HepG2 (cell line): ENCODE data around the gene SOST. TPM values are rescaled to one million over a fixed set of nuclear protein-coding genes. Genes with fewer than 3 reads are reported as not detected.

ENCODE experiments used
- ATAC-seq: fragments of 200-7000 bp; cut with Tn5 transposase; 3 replicates; pipeline ENCODE4 v1.9.1; 2020; ENCODE audit warnings: mild to moderate bottlenecking, moderate library complexity
- BruUV-seq: library from RNA; stranded (reverse); fragments of 400-500 nt; replicated peaks from 2 replicates; lab custom pipeline; 2021; lab: Mats Ljungman, UMichigan
- CTCF ChIA-PET: fragments of 300-600 bp; formaldehyde crosslinking; extraction: SDS; loops from one replicate; lab custom pipeline; 2021; ENCODE audit warnings: low total read pairs, inconsistent platforms, low intra/inter-chr PET ratio; lab: Yijun Ruan, JAX
- POLR2A ChIA-PET: fragments of 350-600 bp; sonication (Branson Sonifier 250); formaldehyde crosslinking; loops from one replicate; lab custom pipeline; 2020; ENCODE audit warnings: antibody characterized with exemption, inconsistent platforms; lab: Yijun Ruan, JAX
- DNase-seq: peaks from one replicate; pipeline ENCODE4 v3.0.0-alpha.2; 2015; ENCODE audit warnings: low spot score
- FAIRE-seq: peaks from 3 replicates; lab custom pipeline; 2011; peaks lifted over from hg19 to GRCh38; lab: Jason Lieb, UNC
- H2AFZ ChIP-seq: one replicate; pipeline ENCODE4 v1.6.1; 2011; ENCODE audit warnings: low read length, inconsistent platforms
- H3K27ac ChIP-seq: fragments of 300-600 bp; 3 replicates; pipeline ENCODE4 v1.8.0; 2011; ENCODE audit warnings: mixed run types, mild to moderate bottlenecking, mixed read lengths, low read length, inconsistent platforms; ENCODE audit not compliant: insufficient read depth; ENCODE audit errors: extremely low read length
- H3K27me3 ChIP-seq, 2 experiments: fragments of 200-600 bp in 1 of 2; 2 replicates in 1 of 2; 3 replicates in 1 of 2; pipeline versions ENCODE4 v1.6.0 to v1.8.0; 2011; ENCODE audit warnings: low read length in 2 of 2, mild to moderate bottlenecking in 2 of 2, moderate library complexity in 2 of 2, inconsistent platforms in 1 of 2; ENCODE audit not compliant: insufficient read depth in 2 of 2, control insufficient read depth in 1 of 2
- H3K36me3 ChIP-seq, 2 experiments: fragments of 200-600 bp in 1 of 2; replicated peaks in 1 of 2; 2 replicates in 1 of 2; 3 replicates in 1 of 2; pipeline versions ENCODE4 v1.5.1 to v1.8.0; 2011; ENCODE audit warnings: low read length in 2 of 2, inconsistent platforms in 1 of 2; ENCODE audit not compliant: insufficient read depth in 2 of 2, control insufficient read depth in 1 of 2
- H3K4me1 ChIP-seq: 2 replicates; pipeline ENCODE4 v1.5.1; 2012; ENCODE audit warnings: low read length, inconsistent platforms; ENCODE audit not compliant: insufficient read depth
- H3K4me2 ChIP-seq: 2 replicates; pipeline ENCODE4 v1.6.0; 2011; ENCODE audit warnings: low read depth, low read length, inconsistent platforms
- H3K4me3 ChIP-seq, 3 experiments: fragments of 200-600 bp in 1 of 3; sonication (generic), shearing (Covaris generic) in 1 of 3; replicated peaks in 1 of 3; 2 replicates each; pipeline ENCODE4 v1.5.1; 2011 to 2016; ENCODE audit warnings: low read length in 3 of 3, inconsistent platforms in 2 of 3, low read depth in 2 of 3, mild to moderate bottlenecking in 2 of 3, control low read depth in 1 of 3, mixed read lengths in 1 of 3; ENCODE audit not compliant: insufficient read depth in 1 of 3
- H3K79me2 ChIP-seq: one replicate; pipeline ENCODE4 v1.6.1; 2011; ENCODE audit warnings: low read length, inconsistent platforms; ENCODE audit not compliant: insufficient read depth
- H3K9ac ChIP-seq: 2 replicates; pipeline ENCODE4 v1.6.0; 2011; ENCODE audit warnings: mild to moderate bottlenecking, low read depth, low read length, inconsistent platforms; ENCODE audit not compliant: insufficient read depth
- H3K9me3 ChIP-seq: 2 replicates; pipeline ENCODE4 v1.5.1; 2012; ENCODE audit warnings: mild to moderate bottlenecking, low read length
- H4K20me1 ChIP-seq: 2 replicates; pipeline ENCODE4 v1.6.0; 2011; ENCODE audit warnings: inconsistent platforms, mild to moderate bottlenecking, low read length, moderate library complexity; ENCODE audit not compliant: insufficient read depth
- CREB3 ChIP-seq: sonication (generic); formaldehyde crosslinking; IDR thresholded peaks from 2 replicates; pipeline ENCODE4 v1.5.0; 2020; ENCODE audit warnings: missing genetic modification reagents
- FOXA1 ChIP-seq, 2 experiments: fragments of 450-650 bp in 1 of 2; sonication (generic) in 1 of 2; formaldehyde crosslinking in 1 of 2; IDR thresholded peaks; 2 replicates each; pipeline versions ENCODE4 v1.4.0 to v1.6.1; 2016 to 2020; ENCODE audit warnings: missing genetic modification reagents in 1 of 2
- HDAC6 ChIP-seq: fragments of 200-600 bp; sonication (generic); IDR thresholded peaks from 2 replicates; pipeline ENCODE4 v1.7.0; 2017; ENCODE audit warnings: mild to moderate bottlenecking, antibody characterized with exemption, low read length, low read depth
- KDM2A ChIP-seq: sonication (generic); formaldehyde crosslinking; IDR thresholded peaks from 2 replicates; pipeline ENCODE4 v1.4.0; 2020; ENCODE audit warnings: low read depth, missing genetic modification reagents, borderline replicate concordance
- MIXL1 ChIP-seq: IDR thresholded peaks from 2 replicates; pipeline ENCODE4 v1.6.1; 2016
- NCOR1 ChIP-seq: fragments of 200-600 bp; sonication (generic); IDR thresholded peaks from 2 replicates; pipeline ENCODE4 v1.7.0; 2017; ENCODE audit warnings: antibody characterized with exemption, low read length, borderline replicate concordance
- PRDM4 ChIP-seq: sonication (generic); formaldehyde crosslinking; IDR thresholded peaks from 2 replicates; pipeline ENCODE4 v1.9.0; 2021; ENCODE audit warnings: missing genetic modification reagents, borderline replicate concordance
- SIN3B ChIP-seq: fragments of 150-350 bp; IDR thresholded peaks from 2 replicates; pipeline ENCODE4 v1.6.1; 2014; ENCODE audit warnings: low read length
- ZBTB39 ChIP-seq: sonication (generic); formaldehyde crosslinking; IDR thresholded peaks from 2 replicates; pipeline ENCODE4 v1.5.0; 2020; ENCODE audit warnings: missing genetic modification reagents
- ZNF121 ChIP-seq: sonication (generic); formaldehyde crosslinking; IDR thresholded peaks from 2 replicates; pipeline ENCODE4 v1.5.0; 2020; ENCODE audit warnings: mild to moderate bottlenecking, missing genetic modification reagents
- ZNF205 ChIP-seq: IDR thresholded peaks from 2 replicates; pipeline ENCODE4 v1.6.1; 2018; ENCODE audit warnings: missing biosample characterization, missing genetic modification reagents
- ZNF256 ChIP-seq: sonication (generic); formaldehyde crosslinking; conservative IDR thresholded peaks from 2 replicates; pipeline ENCODE4 v1.4.0; 2020; ENCODE audit warnings: missing genetic modification reagents
- ZNF275 ChIP-seq: sonication (generic); formaldehyde crosslinking; IDR thresholded peaks from 2 replicates; pipeline ENCODE4 v1.8.0; 2022; ENCODE audit warnings: missing genetic modification reagents, mild to moderate bottlenecking, inconsistent platforms, borderline replicate concordance
- ZNF30 ChIP-seq: sonication (generic); formaldehyde crosslinking; IDR thresholded peaks from 2 replicates; pipeline ENCODE4 v1.5.0; 2020; ENCODE audit warnings: mild to moderate bottlenecking, missing genetic modification reagents
- ZNF496 ChIP-seq: sonication (generic); formaldehyde crosslinking; IDR thresholded peaks from 2 replicates; pipeline ENCODE4 v1.8.1; 2023; ENCODE audit warnings: mild to moderate bottlenecking, moderate library complexity, missing genetic modification reagents; ENCODE audit not compliant: insufficient replicate concordance
- ZNF510 ChIP-seq: sonication (generic); formaldehyde crosslinking; IDR thresholded peaks from 2 replicates; pipeline ENCODE4 v1.4.0; 2020; ENCODE audit warnings: low read depth, mild to moderate bottlenecking, missing genetic modification reagents
- ZNF589 ChIP-seq: sonication (generic); formaldehyde crosslinking; conservative IDR thresholded peaks from 2 replicates; pipeline ENCODE4 v1.8.0; 2022; ENCODE audit warnings: mild to moderate bottlenecking, moderate library complexity, missing genetic modification reagents
- WGBS: methylation state at CpG from one replicate; pipeline ENCODE4 v1.1.6; 2017; ENCODE audit warnings: low lambda C conversion rate; 5-methylcytosine and 5-hydroxymethylcytosine counted together
- in situ Hi-C: cut with HindIII; loops from 2 replicates; pipeline ENCODE4 v1.10.0; 2017; ENCODE audit warnings: low pct_unique_long_range_greater_than_20kb; ENCODE audit not compliant: extremely low pct_ligation_motif_present
- intact Hi-C: fragments of 100-400 bp; cut with micrococcal nuclease; formaldehyde crosslinking; loops from one replicate; pipeline ENCODE4 v1.10.0; 2022; ENCODE audit not compliant: unreplicated experiment
- polyA plus RNA-seq, 8 experiments: library from polyadenylated mRNA; depleted of rRNA in 3 of 8; stranded (reverse) in 7 of 8; unstranded in 1 of 8; fragments of >200 nt; fragmentation: Illumina TruSeq in 4 of 8; extraction: Trizol in 4 of 8; gene quantifications; 2 replicates each; pipeline versions ENCODE4 v1.2.1 to v1.2.3, GENCODE V29; 2011 to 2016; ENCODE audit warnings: low read depth in 4 of 8, missing spikeins in 1 of 8, mixed read lengths in 1 of 8; ENCODE audit not compliant: insufficient read depth in 1 of 8
- total RNA-seq, 5 experiments: library from RNA; depleted of rRNA; stranded (reverse); fragments of >200 nt; fragmentation: Illumina TruSeq; extraction: Trizol; gene quantifications; 2 replicates each; pipeline ENCODE4 v1.2.3, GENCODE V29; 2016; ENCODE audit warnings: low read depth in 1 of 5

SOST gene
- total and polyA plus RNA-seq, 2 of the 13 experiments (the other 11 are each of a cell fraction or from before 2014, with no cell fraction given): not detected

DNA sequence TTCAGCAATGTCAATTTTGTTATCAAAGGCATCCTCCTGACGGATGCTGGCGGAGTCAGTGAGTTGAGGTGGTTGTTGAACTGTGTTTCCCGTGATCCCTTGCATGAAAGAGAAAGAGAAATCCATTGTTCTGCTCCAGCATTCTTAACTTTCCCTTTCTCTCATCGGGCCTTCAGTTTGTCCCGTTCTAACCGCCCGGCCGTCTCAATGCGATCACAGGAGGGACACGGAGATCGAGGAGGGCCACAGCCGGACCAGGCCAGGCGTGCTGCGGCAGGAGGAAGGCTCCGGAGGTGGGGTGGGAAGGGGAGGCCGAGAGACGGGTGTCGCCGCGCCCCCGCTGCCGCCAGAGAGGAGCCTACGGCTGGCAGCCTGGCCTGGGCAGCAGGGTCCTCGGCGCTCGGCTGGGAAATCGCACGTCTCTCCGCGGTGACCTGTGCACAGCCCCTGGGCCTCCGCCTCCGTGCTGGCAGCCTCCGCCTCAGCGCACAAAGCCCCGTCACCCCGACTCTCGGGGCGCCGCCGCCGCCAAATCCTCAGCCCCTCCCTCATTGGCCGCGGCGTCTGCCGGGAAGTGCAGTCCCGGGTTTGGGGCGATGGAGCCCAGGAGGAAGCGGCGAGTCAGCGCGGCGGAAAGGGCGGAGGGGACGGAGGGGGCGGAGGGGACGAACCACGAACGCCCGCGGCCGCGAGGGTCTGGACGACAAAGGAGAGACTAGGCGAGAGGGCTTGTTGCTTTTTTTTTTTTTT, 38.1 kb downstream of the SOST start:
- DNase-seq (peak; percentile 41), FAIRE-seq (no peak), ATAC-seq (peak; percentile 79)
- Histone ChIP-seq H3K4me1 (peaks cover 15% of the 10 kb centered on the region), H3K27me3 (peaks cover 3 to 46% of the 10 kb centered on the region in 2 experiments; a peak in 4 of 5 replicates), H3K9ac (peak overlapping the region; percentile 65), H3K4me2 (peak overlapping the region; percentile 86), H3K27ac (no peak overlapping the region), H3K4me3 (peak overlapping the region; percentile 58 to 81 (median 73)), H4K20me1 (no peaks in the 10 kb centered on the region), H3K79me2 (no peaks in the 10 kb centered on the region), H2AFZ (no peak overlapping the region), H3K36me3 (no peaks in the 10 kb centered on the region), H3K9me3 (no peaks in the 10 kb centered on the region)
- intact Hi-C loops (loop anchor here (2.0 kb wide), 1 partner anchor 40 kb away; no protein-coding TSS in a partner anchor), in situ Hi-C loops (no loop called here)
- CTCF ChIA-PET: interaction anchor here (1.0 kb wide), 1 partner anchor 40 kb away, joined by 3 read pairs; no protein-coding TSS in a partner anchor
- BruUV-seq: no TSS peak
- POLR2A ChIA-PET: interaction anchor here (0.6 to 0.7 kb wide), 3 partner anchors 25 to 159 kb away, joined by 3 to 5 read pairs (median 3); no protein-coding TSS in a partner anchor
- WGBS: 2% methylated on average over 43 of the region's 64 CpGs
- TF ChIP-seq MIXL1 (CRISPR knock-in tag): no peak
- no peak for TF ChIP-seq ZNF589 (CRISPR knock-in tag)
- no peak; the same call in 1 of the 2 replicates for TF ChIP-seq ZBTB39 (CRISPR knock-in tag)
- no peak for TF ChIP-seq ZNF496 (CRISPR knock-in tag)
- TF ChIP-seq ZNF30 (CRISPR knock-in tag): no peak
- TF ChIP-seq SIN3B: no peak
- TF ChIP-seq KDM2A: peak; percentile 89
- no peak for TF ChIP-seq NCOR1
- no peak for TF ChIP-seq CREB3 (CRISPR knock-in tag)
- peak; percentile 72 for TF ChIP-seq ZNF121 (CRISPR knock-in tag)
- TF ChIP-seq FOXA1 (IDR thresholded peaks at IDR 0.05): no peak
- TF ChIP-seq FOXA1 (CRISPR knock-in tag; IDR thresholded peaks at IDR 0.05): no peak
- TF ChIP-seq ZNF256 (CRISPR knock-in tag): peak; percentile 65; the same call in 1 of the 2 replicates
- no peak for TF ChIP-seq ZNF205 (CRISPR knock-in tag)
- no peak for TF ChIP-seq PRDM4 (CRISPR knock-in tag)
- TF ChIP-seq HDAC6: no peak
- peak; percentile 79; the same call in 1 of the 2 replicates for TF ChIP-seq ZNF510 (CRISPR knock-in tag)
- TF ChIP-seq ZNF275 (CRISPR knock-in tag): 0 out of 2 replicates have a peak, but pooled peaks have one; percentile 54
